Cardiac muscle cell (in vitro differentiated cells and primary cell): ENCODE measurements around the gene ZNF827. TPM values are rescaled to one million over a fixed set of nuclear protein-coding genes. Genes with fewer than 3 reads are reported as not detected.

ENCODE experiments used
- DNase-seq, 2 donors: peaks; one replicate each; pipeline versions ENCODE4 v3.0.0 to v3.0.0-alpha.2; 2010 to 2017; ENCODE audit warnings: low read depth in 1 of 2, low spot score in 1 of 2
- H3K27ac ChIP-seq: fragments of 200-600 bp; sonication (generic); 2 replicates; pipeline ENCODE4 v1.5.1; 2016
- H3K27me3 ChIP-seq: fragments of 200-600 bp; sonication (generic); 2 replicates; pipeline ENCODE4 v1.6.0; 2016; ENCODE audit warnings: control low read depth
- H3K36me3 ChIP-seq: fragments of 200-600 bp; sonication (generic); 2 replicates; pipeline ENCODE4 v1.5.1; 2016; ENCODE audit warnings: control low read depth
- H3K4me1 ChIP-seq: fragments of 200-600 bp; sonication (generic); 2 replicates; pipeline ENCODE4 v1.8.1; 2017; ENCODE audit warnings: low read depth, mild to moderate bottlenecking, mixed run types
- H3K4me3 ChIP-seq: fragments of 200-600 bp; sonication (generic); 2 replicates; pipeline ENCODE4 v1.5.1; 2016; ENCODE audit warnings: mild to moderate bottlenecking
- H3K9me3 ChIP-seq: fragments of 200-600 bp; sonication (generic); 2 replicates; pipeline ENCODE4 v1.5.1; 2017; ENCODE audit warnings: low read depth, mild to moderate bottlenecking, control low read depth
- CTCF ChIP-seq: IDR thresholded peaks from 2 replicates; pipeline ENCODE4 v1.5.1; 2012; ENCODE audit warnings: low read depth, mild to moderate bottlenecking, low read length
- polyA plus RNA-seq: library from polyadenylated mRNA; unstranded; fragments of >200 nt; fragmentation: Nextera tagmentation; extraction: Ambion mirVana; gene quantifications from 2 replicates; pipeline ENCODE4 v1.2.1, GENCODE V29; 2016
- total RNA-seq: library from RNA; depleted of rRNA; stranded (reverse); fragments of >200 nt; gene quantifications from 2 replicates; pipeline ENCODE4 v1.2.3, GENCODE V29; 2016

Gene ZNF827
- total and polyA plus RNA-seq, 2 experiments from 2014 or later: 13.2 to 37.3 TPM

GRCh38 chr4:145786261-145786660, 152.4 kb downstream of the ZNF827 start:
- no peak for TF ChIP-seq CTCF
- Histone ChIP-seq H3K4me3 (no peak overlapping the region), H3K4me1 (no peaks in the 10 kb centered on the region), H3K36me3 (peaks cover 4% of the 10 kb centered on the region), H3K27ac (no peak overlapping the region), H3K27me3 (no peaks in the 10 kb centered on the region), H3K9me3 (no peaks in the 10 kb centered on the region)
- DNase-seq: no peak

GRCh38 chr4:145785391-145786008, 153.1 kb downstream of the ZNF827 start:
- Histone ChIP-seq H3K27me3 (no peaks in the 10 kb centered on the region), H3K9me3 (no peaks in the 10 kb centered on the region), H3K27ac (no peak overlapping the region), H3K4me3 (no peak overlapping the region), H3K36me3 (peaks cover 4% of the 10 kb centered on the region), H3K4me1 (no peaks in the 10 kb centered on the region)
- DNase-seq: no peak
- no peak for TF ChIP-seq CTCF

GRCh38 chr4:145784036-145784435, 154.6 kb downstream of the ZNF827 start:
- no peak for DNase-seq
- no peak for TF ChIP-seq CTCF
- no peaks in the 10 kb centered on the region for H3K27me3 ChIP-seq
- no peaks in the 10 kb centered on the region for H3K9me3 ChIP-seq
- H3K4me1 ChIP-seq: no peaks in the 10 kb centered on the region
- H3K36me3 ChIP-seq: peaks cover 3% of the 10 kb centered on the region
- no peak overlapping the region for H3K27ac ChIP-seq
- no peak overlapping the region for H3K4me3 ChIP-seq

- no peak for DNase-seq
- no peak for TF ChIP-seq CTCF
These were observed 155.9 kb downstream of the ZNF827 start for GRCh38 chr4:145782756-145783155.

GRCh38 chr4:145781351-145781750, 157.3 kb downstream of the ZNF827 start:
- H3K4me1 ChIP-seq: no peaks in the 10 kb centered on the region
- no peak for TF ChIP-seq CTCF
- no peaks in the 10 kb centered on the region for H3K27me3 ChIP-seq
- peaks cover 13% of the 10 kb centered on the region for H3K36me3 ChIP-seq
- no peak for DNase-seq
- no peaks in the 10 kb centered on the region for H3K9me3 ChIP-seq
- no peak overlapping the region for H3K27ac ChIP-seq
- H3K4me3 ChIP-seq: no peak overlapping the region

More at GRCh38 chr4:145782756-145783155, 155.9 kb downstream of the ZNF827 start:
- Histone ChIP-seq H3K9me3 (no peaks in the 10 kb centered on the region), H3K4me3 (no peak overlapping the region), H3K36me3 (peaks cover 13% of the 10 kb centered on the region), H3K4me1 (no peaks in the 10 kb centered on the region), H3K27ac (no peak overlapping the region), H3K27me3 (no peaks in the 10 kb centered on the region)

GRCh38 chr4:145779319-145779801, 159.3 kb downstream of the ZNF827 start:
- no peak overlapping the region for H3K27ac ChIP-seq
- DNase-seq: no peak
- H3K9me3 ChIP-seq: no peaks in the 10 kb centered on the region
- no peaks in the 10 kb centered on the region for H3K27me3 ChIP-seq
- no peaks in the 10 kb centered on the region for H3K4me1 ChIP-seq
- no peak overlapping the region for H3K4me3 ChIP-seq
- peaks cover 19% of the 10 kb centered on the region for H3K36me3 ChIP-seq
- no peak for TF ChIP-seq CTCF
